ENCODE data around the gene LTF.
"Not testable (repeated sequence)": the region's sequence is repeated elsewhere in the genome, so short reads cannot be mapped to it uniquely, and the experiment has no call there.

GRCh38 chr3:46427404-46427803 lies 37.3 kb downstream of the LTF start:
- TF ChIP-seq POLR2A, POLR2AphosphoS5 (IDR thresholded peaks at IDR 0.05): not testable (repeated sequence)
